IPS-20b (cell line): ENCODE data around the gene KLHL29.

ENCODE experiments used
- H3K27ac ChIP-seq: one replicate; pipeline ENCODE4 v1.5.1; 2013; ENCODE audit warnings: low read length
- H3K27me3 ChIP-seq: 2 replicates; pipeline ENCODE4 v1.6.1; 2013; ENCODE audit warnings: mild to moderate bottlenecking, low read length, inconsistent platforms; ENCODE audit not compliant: insufficient read depth
- H3K36me3 ChIP-seq: 2 replicates; pipeline ENCODE4 v1.6.1; 2013; ENCODE audit warnings: low read depth, mild to moderate bottlenecking, inconsistent platforms, low read length, moderate library complexity; ENCODE audit not compliant: insufficient read depth
- H3K4me1 ChIP-seq: 2 replicates; pipeline ENCODE4 v1.6.1; 2013; ENCODE audit warnings: mild to moderate bottlenecking, control low read depth, inconsistent platforms, low read length, moderate library complexity; ENCODE audit not compliant: insufficient read depth
- H3K4me3 ChIP-seq: 2 replicates; pipeline ENCODE4 v1.5.1; 2013; ENCODE audit warnings: mild to moderate bottlenecking, low read length, inconsistent platforms
- H3K9ac ChIP-seq: 2 replicates; pipeline ENCODE4 v1.6.1; 2013; ENCODE audit warnings: low read depth, mild to moderate bottlenecking, inconsistent platforms, low read length, moderate library complexity
- H3K9me3 ChIP-seq: 2 replicates; pipeline ENCODE4 v1.6.1; 2013; ENCODE audit warnings: mild to moderate bottlenecking, low read depth, low read length, inconsistent platforms; ENCODE audit not compliant: insufficient read depth

The KLHL29 gene

GRCh38 chr2:23504591-23504990, 119.6 kb downstream of the KLHL29 start:
- H3K4me1 ChIP-seq, result peaks cover 5% of the 10 kb centered on the region; the same call in 1 of the 2 replicates
- no peaks in the 10 kb centered on the region for H3K9me3 ChIP-seq
- H3K27ac ChIP-seq, result no peak overlapping the region
- no peaks in the 10 kb centered on the region for H3K36me3 ChIP-seq
- no peak overlapping the region for H3K9ac ChIP-seq
- H3K27me3 ChIP-seq, result no peaks in the 10 kb centered on the region
- no peak overlapping the region for H3K4me3 ChIP-seq

DNA sequence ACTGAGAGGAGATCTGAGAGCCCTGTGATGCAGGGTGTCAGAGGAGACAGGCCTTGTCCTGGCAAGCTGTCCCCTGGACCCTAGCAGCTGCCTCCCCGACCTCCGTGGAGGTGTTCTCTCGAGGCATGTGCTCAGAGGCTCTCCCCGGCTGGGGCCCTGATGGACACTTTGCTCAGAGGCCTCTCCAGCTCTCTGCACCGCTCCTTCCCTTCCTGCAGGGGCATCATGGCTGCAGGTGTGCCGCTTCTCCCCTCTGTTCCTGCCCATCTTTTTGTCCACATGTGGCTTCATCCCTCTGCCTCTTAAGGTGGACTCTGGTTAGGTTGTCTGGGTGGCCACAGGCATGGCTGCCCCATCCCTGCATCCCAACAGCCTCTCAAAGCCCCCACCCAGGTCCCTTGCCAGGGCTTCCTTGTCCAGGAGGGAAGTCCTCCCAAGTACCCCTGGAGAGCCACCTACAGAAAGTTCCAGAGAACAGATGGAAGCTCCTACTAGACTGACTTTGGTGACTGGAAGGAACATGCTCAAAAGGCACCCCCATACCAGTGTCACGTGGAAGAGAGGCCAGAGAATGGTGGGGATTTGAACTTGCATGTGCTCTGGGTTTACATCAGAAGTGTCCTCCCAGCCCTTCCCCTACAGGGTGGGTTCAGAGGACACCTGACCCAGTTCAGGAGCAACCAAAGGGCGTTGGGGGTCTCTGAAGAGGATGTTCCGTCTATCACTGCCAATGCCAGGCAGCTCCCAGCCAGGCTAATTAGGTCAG, 120.4 kb downstream of the KLHL29 start:
- Histone ChIP-seq H3K4me3 (no peak overlapping the region), H3K4me1 (peaks cover 5% of the 10 kb centered on the region; the same call in 1 of the 2 replicates), H3K9me3 (no peaks in the 10 kb centered on the region), H3K27ac (no peak overlapping the region), H3K9ac (no peak overlapping the region), H3K27me3 (no peaks in the 10 kb centered on the region), H3K36me3 (no peaks in the 10 kb centered on the region)

GRCh38 chr2:23505984-23506380, 121.0 kb downstream of the KLHL29 start:
- no peak overlapping the region for H3K27ac ChIP-seq
- no peaks in the 10 kb centered on the region for H3K9me3 ChIP-seq
- H3K36me3 ChIP-seq, result no peaks in the 10 kb centered on the region
- peaks cover 5% of the 10 kb centered on the region; the same call in 1 of the 2 replicates for H3K4me1 ChIP-seq
- H3K4me3 ChIP-seq, result no peak overlapping the region
- no peak overlapping the region for H3K9ac ChIP-seq
- H3K27me3 ChIP-seq, result no peaks in the 10 kb centered on the region

DNA sequence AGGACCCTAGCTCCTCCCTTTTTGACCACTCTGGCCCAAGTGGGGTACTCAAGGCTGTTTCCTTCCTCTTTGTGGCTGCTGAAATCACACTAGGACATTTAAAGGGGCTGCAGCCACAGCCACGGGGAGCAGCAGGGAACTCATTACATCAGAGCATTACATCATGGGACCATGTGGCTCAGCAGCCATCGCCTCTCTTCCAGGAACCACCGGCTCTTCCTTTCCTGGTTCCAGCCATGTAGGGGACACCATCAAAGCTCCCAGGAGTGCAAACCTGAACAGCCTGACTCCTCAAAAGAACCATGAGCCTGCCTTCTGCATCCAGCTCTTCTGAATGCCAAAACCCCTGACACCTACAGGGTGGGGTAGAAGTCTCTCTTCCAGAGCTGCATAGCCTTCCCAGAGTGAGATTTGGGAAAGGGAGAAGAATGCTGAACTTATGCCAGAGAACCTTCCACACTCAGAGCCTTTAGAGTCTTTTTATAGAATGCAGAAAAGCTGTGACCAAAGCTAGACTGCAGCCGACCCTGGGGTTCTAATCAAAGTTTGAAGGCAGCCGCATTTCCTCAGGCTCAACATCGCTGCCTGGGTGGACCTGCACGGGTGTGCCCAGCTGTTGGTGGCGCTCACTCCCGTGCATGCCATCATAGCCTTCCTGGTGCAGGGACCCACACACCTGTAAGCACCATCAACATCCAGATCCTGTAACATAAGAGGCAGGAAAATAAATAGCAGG, 121.7 kb downstream of the KLHL29 start:
- Histone ChIP-seq H3K9me3 (no peaks in the 10 kb centered on the region), H3K27me3 (no peaks in the 10 kb centered on the region), H3K27ac (no peak overlapping the region), H3K9ac (no peak overlapping the region), H3K4me3 (no peak overlapping the region), H3K36me3 (no peaks in the 10 kb centered on the region), H3K4me1 (peaks cover 5% of the 10 kb centered on the region; the same call in 1 of the 2 replicates)

- H3K9ac ChIP-seq, result no peak overlapping the region
- H3K27ac ChIP-seq, result no peak overlapping the region
Measured at GRCh38 chr2:23507267-23508065, 122.5 kb downstream of the KLHL29 start.

DNA sequence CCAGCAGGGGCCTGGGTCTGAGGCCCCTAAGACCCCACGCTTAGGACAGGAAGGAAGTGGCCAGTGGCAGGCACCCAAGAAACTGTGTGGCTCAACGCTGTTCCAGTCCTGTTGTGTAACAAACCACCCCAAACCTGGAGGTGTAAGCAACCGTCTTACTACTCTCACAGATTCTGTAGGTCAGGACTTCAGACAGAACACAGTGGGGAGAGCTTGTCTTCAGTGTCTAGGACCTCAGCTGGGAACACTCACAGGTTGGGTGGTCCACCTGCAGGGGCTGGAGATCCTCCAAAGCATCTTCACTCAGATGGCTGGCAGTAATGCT, 123.0 kb downstream of the KLHL29 start:
- Histone ChIP-seq H3K9ac (no peak overlapping the region), H3K4me1 (no peaks in the 10 kb centered on the region), H3K9me3 (no peaks in the 10 kb centered on the region), H3K27me3 (no peaks in the 10 kb centered on the region), H3K4me3 (no peak overlapping the region), H3K36me3 (no peaks in the 10 kb centered on the region), H3K27ac (no peak overlapping the region)

More at GRCh38 chr2:23507267-23508065, 122.5 kb downstream of the KLHL29 start:
- H3K4me1 ChIP-seq, result no peaks in the 10 kb centered on the region; the same call in 1 of the 2 replicates
- H3K36me3 ChIP-seq, result no peaks in the 10 kb centered on the region
- H3K4me3 ChIP-seq, result no peak overlapping the region
- no peaks in the 10 kb centered on the region for H3K9me3 ChIP-seq
- no peaks in the 10 kb centered on the region for H3K27me3 ChIP-seq

- Histone ChIP-seq H3K27ac (no peak overlapping the region), H3K36me3 (no peaks in the 10 kb centered on the region)
Measured at GRCh38 chr2:23509103-23509502, 124.1 kb downstream of the KLHL29 start.

GRCh38 chr2:23509596-23510292, 124.8 kb downstream of the KLHL29 start:
- H3K27me3 ChIP-seq, result no peaks in the 10 kb centered on the region
- H3K9me3 ChIP-seq, result no peaks in the 10 kb centered on the region
- no peak overlapping the region for H3K4me3 ChIP-seq
- no peak overlapping the region for H3K9ac ChIP-seq
- H3K27ac ChIP-seq, result no peak overlapping the region
- no peaks in the 10 kb centered on the region for H3K36me3 ChIP-seq
- no peaks in the 10 kb centered on the region for H3K4me1 ChIP-seq

More at GRCh38 chr2:23509103-23509502, 124.1 kb downstream of the KLHL29 start:
- H3K4me3 ChIP-seq, result no peak overlapping the region
- H3K4me1 ChIP-seq, result no peaks in the 10 kb centered on the region
- no peak overlapping the region for H3K9ac ChIP-seq
- no peaks in the 10 kb centered on the region for H3K9me3 ChIP-seq
- no peaks in the 10 kb centered on the region for H3K27me3 ChIP-seq

DNA sequence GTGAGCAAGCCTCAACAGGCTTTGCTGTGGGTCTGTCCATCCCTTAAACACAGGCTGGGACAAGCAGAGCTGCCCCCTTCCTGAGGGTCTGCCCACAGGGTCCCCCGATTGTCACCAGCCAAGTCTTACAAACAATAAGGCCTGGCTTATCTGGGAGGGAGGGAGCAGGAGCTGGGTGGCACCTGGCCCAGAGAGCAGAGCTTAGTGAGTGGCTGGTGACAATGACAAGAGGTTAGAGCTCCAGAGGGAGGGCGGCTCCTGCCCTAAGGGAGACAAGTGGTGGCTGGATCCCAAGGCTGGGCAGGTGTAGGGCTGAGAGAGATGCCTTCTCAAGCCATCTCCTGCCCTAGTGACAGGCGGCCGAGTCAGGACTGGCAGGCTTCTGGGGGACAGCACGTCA, 125.5 kb downstream of the KLHL29 start:
- Histone ChIP-seq H3K9me3 (no peaks in the 10 kb centered on the region), H3K9ac (no peak overlapping the region), H3K4me1 (no peaks in the 10 kb centered on the region), H3K4me3 (no peak overlapping the region), H3K36me3 (no peaks in the 10 kb centered on the region), H3K27me3 (no peaks in the 10 kb centered on the region), H3K27ac (no peak overlapping the region)

GRCh38 chr2:23512778-23513177, 127.8 kb downstream of the KLHL29 start:
- Histone ChIP-seq H3K9ac (no peak overlapping the region), H3K27ac (no peak overlapping the region), H3K4me1 (no peaks in the 10 kb centered on the region), H3K36me3 (no peaks in the 10 kb centered on the region), H3K27me3 (no peaks in the 10 kb centered on the region), H3K9me3 (no peaks in the 10 kb centered on the region), H3K4me3 (no peak overlapping the region)

DNA sequence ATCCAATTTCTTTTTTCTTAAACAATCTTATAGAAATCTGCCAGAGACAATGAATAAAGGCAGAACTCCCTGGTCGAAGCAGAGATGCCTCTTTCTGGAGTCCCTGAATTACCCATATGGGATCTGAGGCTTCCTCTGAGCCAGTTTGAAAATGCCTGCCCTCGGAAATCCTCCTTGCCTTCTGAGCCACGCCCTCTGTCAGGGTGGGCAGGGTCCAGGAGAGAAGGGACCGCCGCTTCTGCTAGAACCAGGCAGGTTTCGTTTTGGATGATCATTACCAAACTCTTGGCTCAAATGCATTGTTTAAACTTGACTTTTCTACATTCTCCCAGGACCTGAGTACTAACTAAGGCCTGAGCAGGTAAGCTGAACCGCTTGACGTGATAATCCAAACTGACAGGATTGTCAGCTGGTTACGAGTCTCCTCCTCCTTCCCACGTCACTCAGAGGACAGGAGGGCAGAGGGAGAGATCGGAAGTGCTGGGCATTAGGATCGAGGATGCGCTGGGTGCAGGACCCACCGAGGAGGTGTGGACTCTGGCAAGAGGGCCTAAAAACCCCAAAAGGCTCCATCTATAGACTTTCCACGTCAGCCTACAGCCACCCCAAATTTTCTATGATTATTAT, 128.4 kb downstream of the KLHL29 start:
- no peaks in the 10 kb centered on the region for H3K36me3 ChIP-seq
- no peak overlapping the region for H3K27ac ChIP-seq
- H3K9ac ChIP-seq, result no peak overlapping the region
- no peaks in the 10 kb centered on the region for H3K9me3 ChIP-seq
- H3K4me3 ChIP-seq, result peak overlapping the region; percentile 39; the same call in 1 of the 2 replicates
- H3K27me3 ChIP-seq, result no peaks in the 10 kb centered on the region
- no peaks in the 10 kb centered on the region for H3K4me1 ChIP-seq
